ENCODE data around the gene DENND5B.
"Not testable (repeated sequence)": the region's sequence is repeated elsewhere in the genome, so short reads cannot be mapped to it uniquely, and the experiment has no call there.

- TF ChIP-seq CTCF (IDR thresholded peaks at IDR 0.05); MYC (IDR thresholded peaks at IDR 0.05; ENCODE audit: borderline replicate concordance, low read length); USF2 (IDR thresholded peaks at IDR 0.05); EP300 (IDR thresholded peaks at IDR 0.05); CBX8 (IDR thresholded peaks at IDR 0.05); CHD2 (IDR thresholded peaks at IDR 0.05; ENCODE audit: low read length, partially characterized antibody); RARB (CRISPR knock-in tag; IDR thresholded peaks at IDR 0.05); RFX5 (IDR thresholded peaks at IDR 0.05); MAX (IDR thresholded peaks at IDR 0.05); CHD4 (IDR thresholded peaks at IDR 0.05; ENCODE audit: borderline replicate concordance); FOSL2 (IDR thresholded peaks at IDR 0.05); FOSL2 (CRISPR knock-in tag; IDR thresholded peaks at IDR 0.05); RCOR1 (IDR thresholded peaks at IDR 0.05; ENCODE audit: low read depth, low read length); POLR2A (IDR thresholded peaks at IDR 0.05; ENCODE audit: low read length); POLR2AphosphoS2 (conservative IDR thresholded peaks at IDR 0.05; ENCODE audit: low read length): not testable (repeated sequence)
Observed at GRCh38 chr12:31375422-31375821, 215.5 kb downstream of the DENND5B start.

All from A549 (cell line).